Measurements from ENCODE around the gene TP53BP1. TPM values are rescaled to one million over a fixed set of nuclear protein-coding genes. Genes with fewer than 3 reads are reported as not detected.

The TP53BP1 gene
- total RNA-seq, 1 experiment from 2014 or later: 54.1 TPM

DNA sequence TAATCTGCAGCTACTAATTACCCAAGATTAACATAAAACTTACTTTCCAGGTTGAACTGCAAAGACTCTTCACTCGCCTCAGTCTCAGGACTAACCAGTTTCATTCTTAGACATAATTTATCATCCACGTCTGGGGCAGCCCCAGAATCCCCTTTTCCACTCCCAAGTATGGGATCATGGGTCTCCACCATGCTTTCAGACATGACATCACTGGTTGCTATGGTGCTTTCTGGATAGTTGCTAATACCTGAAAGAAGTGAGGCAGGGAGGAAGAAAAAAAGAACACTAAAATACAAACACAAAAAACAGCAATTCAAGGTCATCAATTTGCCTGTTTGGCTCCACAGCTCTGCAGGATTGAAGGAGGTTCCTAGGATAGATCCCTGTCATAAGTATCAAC, 46.6 kb downstream of the TP53BP1 start:
- Histone ChIP-seq H3K36me3 (ENCODE audit: control insufficient read depth in 1 of 2, insufficient read depth in 2 of 2, low read length in 2 of 2) (no peaks in the 10 kb centered on the region), H3K4me1 (ENCODE audit: control insufficient read depth in 1 of 2, insufficient read depth in 2 of 2, low read length in 2 of 2) (peaks cover 0 to 1% of the 10 kb centered on the region in 2 experiments; a peak in 2 of 4 replicates), H2AFZ (ENCODE audit: low read depth, low read length, poor library complexity, severe bottlenecking) (no peak overlapping the region), H3K27me3 (ENCODE audit: insufficient read depth, low read length) (no peaks in the 10 kb centered on the region), H3K9me2 (ENCODE audit: insufficient read depth) (no peaks in the 10 kb centered on the region), H3K4me2 (ENCODE audit: low read length) (no peak overlapping the region), H3K9me3 (ENCODE audit: control insufficient read depth in 1 of 2, insufficient read depth in 1 of 2, low read depth in 1 of 2, low read length in 2 of 2) (no peaks in the 10 kb centered on the region), H3K27ac (ENCODE audit: low read depth, low read length) (no peak overlapping the region), H3K9ac (ENCODE audit: low read length) (no peak overlapping the region), H4K20me1 (ENCODE audit: insufficient read depth) (no peaks in the 10 kb centered on the region), H3K79me2 (ENCODE audit: insufficient read depth, low read length) (peaks cover 20% of the 10 kb centered on the region), H3K4me3 (replicated peaks in 1 of 2; ENCODE audit: low read depth in 1 of 2, low read length in 2 of 2) (no peak overlapping the region)
- BruUV-seq (replicated peaks): no TSS peak
- ChIA-PET CTCF (no interaction called here), RAD21 (ENCODE audit: low non-redundant PET in 1 of 2, low total read pairs in 2 of 2, uncharacterized antibody in 2 of 2, unreplicated experiment in 2 of 2) (no interaction called here), POLR2A (no interaction called here)
- intact Hi-C loops (cut with micrococcal nuclease): loop anchor here (10.0 kb wide), 1 partner anchor 328 kb away; the partner anchor contains the start of gene ELL3
- DNase-seq (ENCODE audit: low read depth, low spot score): no peak
- TF ChIP-seq SRF (IDR thresholded peaks at IDR 0.05; ENCODE audit: low read depth) (no peak), CBX3 (IDR thresholded peaks at IDR 0.05; ENCODE audit: low read depth) (no peak), POLR2AphosphoS5 (IDR thresholded peaks at IDR 0.05; ENCODE audit: low read depth, low read length) (no peak), SP1 (IDR thresholded peaks at IDR 0.05; ENCODE audit: low read depth) (no peak), ZNF274 (IDR thresholded peaks at IDR 0.05; ENCODE audit: low read depth, low read length) (no peak), EGR1 (IDR thresholded peaks at IDR 0.05; ENCODE audit: low read depth) (no peak), YY1 (IDR thresholded peaks at IDR 0.05; ENCODE audit: extremely low read depth, insufficient replicate concordance, low read depth, low read length) (no peak), CEBPB (IDR thresholded peaks at IDR 0.05; ENCODE audit: low read depth) (no peak)
- TF ChIP-seq, protein P1, sequence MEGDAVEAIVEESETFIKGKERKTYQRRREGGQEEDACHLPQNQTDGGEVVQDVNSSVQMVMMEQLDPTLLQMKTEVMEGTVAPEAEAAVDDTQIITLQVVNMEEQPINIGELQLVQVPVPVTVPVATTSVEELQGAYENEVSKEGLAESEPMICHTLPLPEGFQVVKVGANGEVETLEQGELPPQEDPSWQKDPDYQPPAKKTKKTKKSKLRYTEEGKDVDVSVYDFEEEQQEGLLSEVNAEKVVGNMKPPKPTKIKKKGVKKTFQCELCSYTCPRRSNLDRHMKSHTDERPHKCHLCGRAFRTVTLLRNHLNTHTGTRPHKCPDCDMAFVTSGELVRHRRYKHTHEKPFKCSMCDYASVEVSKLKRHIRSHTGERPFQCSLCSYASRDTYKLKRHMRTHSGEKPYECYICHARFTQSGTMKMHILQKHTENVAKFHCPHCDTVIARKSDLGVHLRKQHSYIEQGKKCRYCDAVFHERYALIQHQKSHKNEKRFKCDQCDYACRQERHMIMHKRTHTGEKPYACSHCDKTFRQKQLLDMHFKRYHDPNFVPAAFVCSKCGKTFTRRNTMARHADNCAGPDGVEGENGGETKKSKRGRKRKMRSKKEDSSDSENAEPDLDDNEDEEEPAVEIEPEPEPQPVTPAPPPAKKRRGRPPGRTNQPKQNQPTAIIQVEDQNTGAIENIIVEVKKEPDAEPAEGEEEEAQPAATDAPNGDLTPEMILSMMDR (IDR thresholded peaks at IDR 0.05 in 2 of 3, conservative IDR thresholded peaks at IDR 0.05 in 1 of 3; ENCODE audit: borderline replicate concordance in 1 of 3, insufficient read depth in 1 of 3, low read depth in 2 of 3, low read length in 2 of 3): no peak
- TF ChIP-seq, protein P2, sequence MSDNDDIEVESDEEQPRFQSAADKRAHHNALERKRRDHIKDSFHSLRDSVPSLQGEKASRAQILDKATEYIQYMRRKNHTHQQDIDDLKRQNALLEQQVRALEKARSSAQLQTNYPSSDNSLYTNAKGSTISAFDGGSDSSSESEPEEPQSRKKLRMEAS (IDR thresholded peaks at IDR 0.05): no peak
- TF ChIP-seq, protein P3, sequence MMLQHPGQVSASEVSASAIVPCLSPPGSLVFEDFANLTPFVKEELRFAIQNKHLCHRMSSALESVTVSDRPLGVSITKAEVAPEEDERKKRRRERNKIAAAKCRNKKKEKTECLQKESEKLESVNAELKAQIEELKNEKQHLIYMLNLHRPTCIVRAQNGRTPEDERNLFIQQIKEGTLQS (IDR thresholded peaks at IDR 0.05): no peak
- no peak for ATAC-seq

All from HCT116 (cell line).